Posterior cingulate gyrus (tissue), 11 donors: Measurements from ENCODE around the gene CLTB.
"Not testable (repeated sequence)": the region's sequence is repeated elsewhere in the genome, so short reads cannot be mapped to it uniquely, and the experiment has no call there.

Experiments used
- DNase-seq, 10 donors: peaks; one replicate each; pipeline versions ENCODE4 v3.0.0 to v3.0.0-alpha.2; 2020 to 2021; ENCODE audit warnings: mixed read lengths in 3 of 10
- intact Hi-C: fragments of 100-400 bp; cut with DNase I; formaldehyde crosslinking; loops from one replicate; pipeline ENCODE4 v1.15.1; 2023

The CLTB gene, protein sequence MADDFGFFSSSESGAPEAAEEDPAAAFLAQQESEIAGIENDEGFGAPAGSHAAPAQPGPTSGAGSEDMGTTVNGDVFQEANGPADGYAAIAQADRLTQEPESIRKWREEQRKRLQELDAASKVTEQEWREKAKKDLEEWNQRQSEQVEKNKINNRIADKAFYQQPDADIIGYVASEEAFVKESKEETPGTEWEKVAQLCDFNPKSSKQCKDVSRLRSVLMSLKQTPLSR

GRCh38 chr5:176415952-176416924, at the start of gene CLTB:
CLTB (minus strand) TSS chr5:176416539; CDS start chr5:176416363, 176 bp downstream.
- intact Hi-C loops = loop anchor here (1.0 kb wide), 3 partner anchors 32 to 231 kb away; partner anchors contain the start of genes FAF2 and TSPAN17

GRCh38 chr5:176463113-176463764, 46.9 kb upstream of the CLTB start:
- intact Hi-C loops = no loop called here
- no peak for DNase-seq

More at GRCh38 chr5:176415952-176416924, at the start of gene CLTB:
- DNase-seq = peak; percentile 84 to 97 (median 90)

DNA sequence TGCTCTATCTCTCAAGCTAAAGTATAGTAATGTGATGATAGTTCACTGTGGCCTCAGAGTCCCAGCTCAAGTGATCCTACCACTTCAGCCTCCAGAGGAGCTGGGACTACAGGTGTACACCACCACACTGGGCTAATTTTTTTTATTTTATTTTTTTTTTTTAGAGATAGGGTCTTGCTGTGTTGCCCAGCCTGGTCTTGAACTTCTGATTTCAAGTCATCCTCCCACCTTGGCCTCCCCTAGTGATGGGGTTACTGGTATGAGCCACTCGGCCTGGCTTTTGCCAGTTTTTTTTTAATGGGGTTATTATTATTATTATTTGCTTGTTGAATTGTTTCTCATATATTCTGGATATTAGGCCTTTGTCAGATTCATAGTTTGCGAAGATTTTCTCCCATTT, 45.0 kb upstream of the CLTB start:
- intact Hi-C loops = no loop called here
- no peak for DNase-seq

DNA sequence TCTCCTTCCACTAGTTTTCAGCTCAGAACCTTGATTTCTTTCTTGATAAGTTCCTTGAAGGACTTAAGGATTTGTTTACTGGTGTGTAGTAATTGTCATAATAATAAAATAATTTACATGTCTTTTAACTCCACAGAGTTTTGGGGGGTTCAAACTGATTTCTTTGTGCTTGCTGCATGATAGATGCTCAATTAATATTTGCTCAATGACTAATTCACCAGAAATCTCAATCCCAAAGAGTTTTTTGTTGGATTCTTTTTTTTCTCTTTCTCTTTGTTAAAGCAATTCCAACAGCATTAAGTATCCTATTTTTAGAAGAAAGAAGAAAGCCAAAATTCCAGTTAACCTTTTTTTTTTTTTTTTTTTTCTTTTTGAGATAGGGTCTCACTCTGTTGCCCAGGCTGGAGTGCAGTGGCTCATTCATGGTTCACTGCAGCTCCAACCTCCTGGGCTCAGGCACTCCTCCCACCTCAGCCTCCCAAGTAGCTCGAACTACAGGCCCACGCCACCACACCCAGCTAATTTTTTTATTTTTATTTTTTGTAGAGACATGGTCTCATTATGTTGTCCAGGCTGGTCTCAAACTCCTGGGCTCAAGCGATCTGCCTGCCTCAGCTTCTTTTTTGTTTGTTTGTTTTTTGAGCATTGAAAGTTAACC, 42.7 kb upstream of the CLTB start:
- no peak for DNase-seq
- intact Hi-C loops = no loop called here

DNA sequence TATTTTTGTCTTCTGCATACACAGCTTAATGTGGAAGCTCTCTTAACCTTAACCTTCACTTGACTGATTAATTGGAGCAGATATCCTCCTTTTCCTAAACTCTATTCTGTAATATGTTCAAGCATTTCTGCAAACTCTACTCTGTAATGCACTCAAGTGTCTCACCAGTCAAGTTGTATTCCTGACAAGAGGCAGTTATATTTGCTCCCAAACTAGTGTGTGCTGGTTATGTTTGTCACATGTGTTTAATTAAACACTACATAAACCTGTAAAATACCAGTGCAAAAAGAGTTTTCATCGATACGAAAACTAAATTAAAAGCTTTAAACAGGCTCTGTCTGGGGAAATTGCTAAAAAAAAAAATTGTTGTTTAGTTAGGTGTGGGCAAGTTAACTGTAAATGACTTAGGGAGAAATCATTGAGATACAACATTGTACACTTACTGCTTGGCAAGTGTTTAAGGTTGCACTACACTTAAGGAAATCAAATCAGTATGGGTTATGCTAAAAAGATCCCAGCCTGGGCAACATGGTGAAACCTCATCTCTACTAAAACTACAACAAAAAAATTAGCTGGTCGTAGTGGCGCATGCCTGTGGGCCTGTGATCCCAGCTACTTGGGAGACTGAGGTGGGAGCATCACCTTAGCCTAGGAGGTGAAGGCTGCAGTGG, 38.5 kb upstream of the CLTB start:
- no peak for DNase-seq
- intact Hi-C loops = no loop called here

DNA sequence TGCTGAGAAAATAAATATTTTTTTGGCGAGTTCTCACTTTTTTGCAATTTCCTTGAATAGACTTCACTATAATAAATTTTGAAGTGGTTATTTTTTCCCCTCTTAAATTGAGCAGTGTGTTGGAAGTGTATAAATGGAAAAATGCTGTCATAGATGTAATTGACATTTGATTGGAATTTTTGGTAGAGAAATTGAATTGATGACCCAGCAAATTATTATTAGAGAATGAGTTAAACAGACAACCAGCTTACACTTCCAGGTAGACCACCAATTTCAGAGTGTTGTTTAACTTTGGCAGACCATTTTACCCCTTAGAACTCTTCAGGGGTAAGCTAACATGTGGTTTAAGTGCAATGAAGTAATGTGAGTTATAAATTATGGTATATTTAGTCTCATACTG, 33.7 kb upstream of the CLTB start:
- intact Hi-C loops = no loop called here
- no peak for DNase-seq

GRCh38 chr5:176447978-176448608, 31.8 kb upstream of the CLTB start, which contains the start of gene FAF2:
FAF2 (plus strand) TSS chr5:176448385; CDS start chr5:176448408, 23 bp downstream.
- peak; percentile 93 to 99 (median 95) for DNase-seq
- intact Hi-C loops = loop anchor here (1.0 to 2.0 kb wide), 3 partner anchors 32 to 89 kb away; partner anchors contain the start of genes CLTB, HIGD2A, NOP16 and RNF44

DNA sequence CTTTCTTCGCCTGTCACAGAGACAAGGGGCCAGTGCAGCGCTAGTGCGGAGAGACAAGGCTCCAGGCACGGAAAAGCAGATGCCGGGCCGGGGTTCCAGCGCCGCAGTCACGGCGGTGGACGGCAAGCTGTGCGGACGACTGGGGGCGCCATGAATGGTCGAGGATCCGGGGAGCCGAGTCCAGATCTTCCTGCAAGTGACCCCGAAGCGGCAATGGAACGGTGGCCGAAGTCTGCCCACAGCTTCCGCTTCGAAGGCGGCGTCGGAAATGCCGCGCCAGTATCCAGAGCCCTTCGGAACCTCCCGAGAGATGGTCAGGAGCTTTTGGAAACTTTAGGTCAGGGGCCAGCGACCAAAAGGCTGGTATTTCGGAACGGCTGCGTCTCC, 31.2 kb upstream of the CLTB start:
- intact Hi-C loops = no loop called here
- peak in 9 of 10 donors; percentile 47 to 94 (median 67) for DNase-seq

GRCh38 chr5:176446884-176447590, 30.7 kb upstream of the CLTB start:
- intact Hi-C loops = no loop called here
- DNase-seq = peak in 3 of 10 donors; percentile 8 to 22 (median 18)

GRCh38 chr5:176446028-176446665, 29.8 kb upstream of the CLTB start:
- intact Hi-C loops = no loop called here
- DNase-seq = no peak

DNA sequence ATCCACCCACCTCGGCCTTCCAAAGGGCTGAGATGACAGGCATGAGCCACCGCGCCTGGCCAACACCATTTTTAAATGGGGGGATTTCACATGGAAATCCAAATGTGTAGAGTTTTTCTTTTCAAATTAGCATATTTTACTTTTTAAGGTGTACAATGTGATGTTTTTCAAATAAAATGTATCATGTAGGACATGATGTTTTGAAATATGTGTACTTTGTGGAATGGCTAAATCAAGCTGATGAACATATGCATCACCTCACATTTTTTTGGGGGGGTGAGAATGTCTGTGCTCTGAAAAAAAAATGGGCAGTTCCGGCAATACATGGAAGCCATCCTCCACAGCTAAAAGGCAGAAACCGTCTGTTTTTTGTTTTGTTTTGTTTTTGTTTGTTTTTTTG, 28.4 kb upstream of the CLTB start:
- DNase-seq = no peak
- intact Hi-C loops = no loop called here

GRCh38 chr5:176442911-176443310, 26.6 kb upstream of the CLTB start:
- DNase-seq, intact Hi-C loops: not testable (repeated sequence)

GRCh38 chr5:176441921-176442323, 25.6 kb upstream of the CLTB start:
- intact Hi-C loops = no loop called here
- no peak for DNase-seq

GRCh38 chr5:176440927-176441706, 24.8 kb upstream of the CLTB start:
- DNase-seq = no peak
- intact Hi-C loops = no loop called here

GRCh38 chr5:176438959-176439757, 22.8 kb upstream of the CLTB start:
- DNase-seq = no peak
- intact Hi-C loops = no loop called here

DNA sequence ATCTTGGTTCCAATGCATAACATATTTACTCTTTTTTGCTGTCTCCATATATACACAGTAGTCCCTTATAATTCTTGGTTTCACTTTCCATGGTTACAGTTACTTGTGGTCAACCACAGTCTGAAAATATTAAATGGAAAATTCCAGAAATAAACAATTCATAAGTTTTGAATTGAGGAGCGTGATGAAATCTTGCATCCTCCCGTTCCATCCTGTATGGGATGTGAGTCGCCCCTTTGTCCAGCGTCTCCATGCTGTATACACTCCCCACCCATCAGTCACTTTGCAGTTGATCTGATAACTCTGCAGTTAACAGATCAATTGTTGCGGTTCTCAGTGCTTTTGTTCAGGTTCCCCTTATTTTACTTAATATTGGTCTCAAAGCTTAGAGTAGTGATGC, 20.3 kb upstream of the CLTB start:
- intact Hi-C loops = no loop called here
- peak in 1 of 10 donors; percentile 25 for DNase-seq
